Measurements from ENCODE around the gene COQ9.
"Not testable (repeated sequence)": the region's sequence is repeated elsewhere in the genome, so short reads cannot be mapped to it uniquely, and the experiment has no call there.

The COQ9 gene

GRCh38 chr16:57434003-57434402 is 13.3 kb upstream of the COQ9 start:
- Histone ChIP-seq H3K4me1 (ENCODE audit: insufficient read depth, low read length) (no peaks in the 10 kb centered on the region), H3K36me3 (ENCODE audit: insufficient read depth, low read length) (peaks cover 87% of the 10 kb centered on the region), H3K9me3 (ENCODE audit: low read length) (no peaks in the 10 kb centered on the region), H3K27me3 (ENCODE audit: insufficient read depth, low read length) (no peaks in the 10 kb centered on the region), H2AFZ (ENCODE audit: low read depth, low read length) (no peak overlapping the region), H3K4me3 (ENCODE audit: low read length) (no peak overlapping the region)

GRCh38 chr16:57435838-57436237 is 11.4 kb upstream of the COQ9 start:
- H3K4me3 ChIP-seq (ENCODE audit: low read length), result no peak overlapping the region
- no peaks in the 10 kb centered on the region for H3K4me1 ChIP-seq (ENCODE audit: insufficient read depth, low read length)
- no peaks in the 10 kb centered on the region for H3K27me3 ChIP-seq (ENCODE audit: insufficient read depth, low read length)
- H2AFZ ChIP-seq (ENCODE audit: low read depth, low read length), result no peak overlapping the region
- H3K9me3 ChIP-seq (ENCODE audit: low read length), result no peaks in the 10 kb centered on the region
- H3K36me3 ChIP-seq (ENCODE audit: insufficient read depth, low read length), result peaks cover 85% of the 10 kb centered on the region

- not testable (repeated sequence) for H3K4me1 ChIP-seq (ENCODE audit: insufficient read depth, low read length); H3K4me3 ChIP-seq (ENCODE audit: low read length); H3K9me3 ChIP-seq (ENCODE audit: low read length); H3K27me3 ChIP-seq (ENCODE audit: insufficient read depth, low read length); H2AFZ ChIP-seq (ENCODE audit: low read depth, low read length)
- H3K36me3 ChIP-seq (ENCODE audit: insufficient read depth, low read length), result peaks cover 54% of the 10 kb centered on the region
Measured at GRCh38 chr16:57439947-57440346, 7.3 kb upstream of the COQ9 start.

- not testable (repeated sequence) for H3K9me3 ChIP-seq (ENCODE audit: low read length); H3K4me3 ChIP-seq (ENCODE audit: low read length); H3K4me1 ChIP-seq (ENCODE audit: insufficient read depth, low read length); H2AFZ ChIP-seq (ENCODE audit: low read depth, low read length); H3K27me3 ChIP-seq (ENCODE audit: insufficient read depth, low read length)
- peaks cover 51% of the 10 kb centered on the region for H3K36me3 ChIP-seq (ENCODE audit: insufficient read depth, low read length)
Measured at GRCh38 chr16:57440551-57440950, 6.7 kb upstream of the COQ9 start.

GRCh38 chr16:57444711-57445110 is 2.6 kb upstream of the COQ9 start:
- no peaks in the 10 kb centered on the region for H3K9me3 ChIP-seq (ENCODE audit: low read length)
- peaks cover 13% of the 10 kb centered on the region for H3K4me1 ChIP-seq (ENCODE audit: insufficient read depth, low read length)
- H3K36me3 ChIP-seq (ENCODE audit: insufficient read depth, low read length), result peaks cover 16% of the 10 kb centered on the region
- H3K4me3 ChIP-seq (ENCODE audit: low read length), result no peak overlapping the region
- H2AFZ ChIP-seq (ENCODE audit: low read depth, low read length), result no peak overlapping the region
- no peaks in the 10 kb centered on the region for H3K27me3 ChIP-seq (ENCODE audit: insufficient read depth, low read length)

- no peaks in the 10 kb centered on the region for H3K9me3 ChIP-seq (ENCODE audit: low read length)
- peaks cover 11% of the 10 kb centered on the region for H3K36me3 ChIP-seq (ENCODE audit: insufficient read depth, low read length)
- no peaks in the 10 kb centered on the region for H3K27me3 ChIP-seq (ENCODE audit: insufficient read depth, low read length)
- H3K4me1 ChIP-seq (ENCODE audit: insufficient read depth, low read length), result peaks cover 13% of the 10 kb centered on the region
- no peak overlapping the region for H3K4me3 ChIP-seq (ENCODE audit: low read length)
- H2AFZ ChIP-seq (ENCODE audit: low read depth, low read length), result no peak overlapping the region
Measured at GRCh38 chr16:57445510-57445909, 1.8 kb upstream of the COQ9 start.

GRCh38 chr16:57446531-57447185 is 621 bp upstream of the COQ9 start:
- Histone ChIP-seq H3K27me3 (ENCODE audit: insufficient read depth, low read length) (no peaks in the 10 kb centered on the region), H2AFZ (ENCODE audit: low read depth, low read length) (peak overlapping the region; percentile 22), H3K4me1 (ENCODE audit: insufficient read depth, low read length) (peaks cover 13% of the 10 kb centered on the region), H3K36me3 (ENCODE audit: insufficient read depth, low read length) (peaks cover 8% of the 10 kb centered on the region), H3K4me3 (ENCODE audit: low read length) (peak overlapping the region; percentile 72), H3K9me3 (ENCODE audit: low read length) (no peaks in the 10 kb centered on the region)

GRCh38 chr16:57452021-57452420 is 4.7 kb downstream of the COQ9 start:
- Histone ChIP-seq H3K36me3 (ENCODE audit: insufficient read depth, low read length) (peaks cover 54% of the 10 kb centered on the region), H3K27me3 (ENCODE audit: insufficient read depth, low read length) (no peaks in the 10 kb centered on the region), H3K4me1 (ENCODE audit: insufficient read depth, low read length) (peaks cover 6% of the 10 kb centered on the region), H3K9me3 (ENCODE audit: low read length) (no peaks in the 10 kb centered on the region), H3K4me3 (ENCODE audit: low read length) (no peak overlapping the region), H2AFZ (ENCODE audit: low read depth, low read length) (no peak overlapping the region)

GRCh38 chr16:57462209-57462977 is 15.1 kb downstream of the COQ9 start, which contains the start of gene POLR2C:
Gene POLR2C, plus strand, starts transcription at chr16:57462679. Its CDS starts 46 bp downstream, at chr16:57462725.
- Histone ChIP-seq H3K4me3 (ENCODE audit: low read length) (peak within 1 kb of the TSS; percentile 89), H3K9me3 (ENCODE audit: low read length) (no peaks in the 10 kb centered on the region), H2AFZ (ENCODE audit: low read depth, low read length) (no peak within 1 kb of the TSS), H3K36me3 (ENCODE audit: insufficient read depth, low read length) (peaks cover 65% of the 10 kb centered on the region), H3K27me3 (ENCODE audit: insufficient read depth, low read length) (no peaks in the 10 kb centered on the region), H3K4me1 (ENCODE audit: insufficient read depth, low read length) (peaks cover 7% of the 10 kb centered on the region)

GRCh38 chr16:57462978-57463362 is 15.7 kb downstream of the COQ9 start:
- Histone ChIP-seq H3K36me3 (ENCODE audit: insufficient read depth, low read length) (peaks cover 63% of the 10 kb centered on the region), H3K27me3 (ENCODE audit: insufficient read depth, low read length) (no peaks in the 10 kb centered on the region), H3K4me3 (ENCODE audit: low read length) (peak overlapping the region; percentile 89), H3K9me3 (ENCODE audit: low read length) (no peaks in the 10 kb centered on the region), H2AFZ (ENCODE audit: low read depth, low read length) (no peak overlapping the region), H3K4me1 (ENCODE audit: insufficient read depth, low read length) (peaks cover 7% of the 10 kb centered on the region)

GRCh38 chr16:57464523-57464922 is 17.2 kb downstream of the COQ9 start:
- Histone ChIP-seq H3K9me3 (ENCODE audit: low read length) (no peaks in the 10 kb centered on the region), H3K4me3 (ENCODE audit: low read length) (no peak overlapping the region), H3K27me3 (ENCODE audit: insufficient read depth, low read length) (no peaks in the 10 kb centered on the region), H3K4me1 (ENCODE audit: insufficient read depth, low read length) (peaks cover 7% of the 10 kb centered on the region), H2AFZ (ENCODE audit: low read depth, low read length) (no peak overlapping the region), H3K36me3 (ENCODE audit: insufficient read depth, low read length) (peaks cover 63% of the 10 kb centered on the region)

GRCh38 chr16:57468346-57468745 is 21.1 kb downstream of the COQ9 start:
- Histone ChIP-seq H3K36me3 (ENCODE audit: insufficient read depth, low read length) (peaks cover 75% of the 10 kb centered on the region), H3K4me3 (ENCODE audit: low read length) (no peak overlapping the region), H3K9me3 (ENCODE audit: low read length) (no peaks in the 10 kb centered on the region), H2AFZ (ENCODE audit: low read depth, low read length) (no peak overlapping the region), H3K27me3 (ENCODE audit: insufficient read depth, low read length) (no peaks in the 10 kb centered on the region), H3K4me1 (ENCODE audit: insufficient read depth, low read length) (peaks cover 3% of the 10 kb centered on the region)

- peaks cover 73% of the 10 kb centered on the region for H3K36me3 ChIP-seq (ENCODE audit: insufficient read depth, low read length)
- H3K4me1 ChIP-seq (ENCODE audit: insufficient read depth, low read length), result no peaks in the 10 kb centered on the region
- no peaks in the 10 kb centered on the region for H3K27me3 ChIP-seq (ENCODE audit: insufficient read depth, low read length)
- no peaks in the 10 kb centered on the region for H3K9me3 ChIP-seq (ENCODE audit: low read length)
- H2AFZ ChIP-seq (ENCODE audit: low read depth, low read length), result no peak overlapping the region
- H3K4me3 ChIP-seq (ENCODE audit: low read length), result no peak overlapping the region
Measured at GRCh38 chr16:57469046-57469445, 21.8 kb downstream of the COQ9 start.

Data from neuron (in vitro differentiated cells).